ENCODE results near the gene ILKAP. TPM values are rescaled to one million over a fixed set of nuclear protein-coding genes. Genes with fewer than 3 reads are reported as not detected.

The ILKAP gene
- total RNA-seq, 3 donors from 2014 or later: 31.4 to 43.9 (median 38.3) TPM

GRCh38 chr2:238158018-238158508, 45.4 kb downstream of the ILKAP start:
- Histone ChIP-seq H3K4me3 (peak overlapping the region in 1 of 3 donors; percentile 57), H3K27ac (no peak overlapping the region), H3K36me3 (no peaks in the 10 kb centered on the region), H3K27me3 (peaks cover 0 to 12% of the 10 kb centered on the region in 2 donors), H3K4me1 (no peaks in the 10 kb centered on the region), H3K9me3 (no peaks in the 10 kb centered on the region)
- intact Hi-C loops (cut with DNase I; ENCODE audit: low total_unique reads): no loop called here
- TF ChIP-seq, protein P1, sequence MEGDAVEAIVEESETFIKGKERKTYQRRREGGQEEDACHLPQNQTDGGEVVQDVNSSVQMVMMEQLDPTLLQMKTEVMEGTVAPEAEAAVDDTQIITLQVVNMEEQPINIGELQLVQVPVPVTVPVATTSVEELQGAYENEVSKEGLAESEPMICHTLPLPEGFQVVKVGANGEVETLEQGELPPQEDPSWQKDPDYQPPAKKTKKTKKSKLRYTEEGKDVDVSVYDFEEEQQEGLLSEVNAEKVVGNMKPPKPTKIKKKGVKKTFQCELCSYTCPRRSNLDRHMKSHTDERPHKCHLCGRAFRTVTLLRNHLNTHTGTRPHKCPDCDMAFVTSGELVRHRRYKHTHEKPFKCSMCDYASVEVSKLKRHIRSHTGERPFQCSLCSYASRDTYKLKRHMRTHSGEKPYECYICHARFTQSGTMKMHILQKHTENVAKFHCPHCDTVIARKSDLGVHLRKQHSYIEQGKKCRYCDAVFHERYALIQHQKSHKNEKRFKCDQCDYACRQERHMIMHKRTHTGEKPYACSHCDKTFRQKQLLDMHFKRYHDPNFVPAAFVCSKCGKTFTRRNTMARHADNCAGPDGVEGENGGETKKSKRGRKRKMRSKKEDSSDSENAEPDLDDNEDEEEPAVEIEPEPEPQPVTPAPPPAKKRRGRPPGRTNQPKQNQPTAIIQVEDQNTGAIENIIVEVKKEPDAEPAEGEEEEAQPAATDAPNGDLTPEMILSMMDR (IDR thresholded peaks at IDR 0.05): no peak
- TF ChIP-seq POLR2AphosphoS5 (IDR thresholded peaks at IDR 0.05): no peak
- no peak for TF ChIP-seq POLR2A (IDR thresholded peaks at IDR 0.05)
- no peak for DNase-seq (ENCODE audit: low spot score in 2 of 2)

- no peak for DNase-seq (ENCODE audit: low spot score in 2 of 2)
- no peaks in the 10 kb centered on the region for H3K4me1 ChIP-seq
- no peaks in the 10 kb centered on the region for H3K36me3 ChIP-seq
- no peak overlapping the region for H3K4me3 ChIP-seq
- peaks cover 0 to 8% of the 10 kb centered on the region in 2 donors for H3K27me3 ChIP-seq
- no peak overlapping the region for H3K27ac ChIP-seq
- no peak for TF ChIP-seq POLR2AphosphoS5 (IDR thresholded peaks at IDR 0.05)
- TF ChIP-seq POLR2A (IDR thresholded peaks at IDR 0.05): no peak
- TF ChIP-seq, protein P1 (IDR thresholded peaks at IDR 0.05): no peak
- H3K9me3 ChIP-seq: no peaks in the 10 kb centered on the region
- intact Hi-C loops (cut with DNase I; ENCODE audit: low total_unique reads): no loop called here
Observed at GRCh38 chr2:238157506-238158017, 45.9 kb downstream of the ILKAP start.

GRCh38 chr2:238155761-238156694, 47.5 kb downstream of the ILKAP start:
- no peak for DNase-seq (ENCODE audit: low spot score in 2 of 2)
- Histone ChIP-seq H3K27me3 (peaks cover 0 to 8% of the 10 kb centered on the region in 2 donors), H3K4me3 (no peak overlapping the region), H3K4me1 (no peaks in the 10 kb centered on the region), H3K36me3 (no peaks in the 10 kb centered on the region), H3K9me3 (no peaks in the 10 kb centered on the region), H3K27ac (peak overlapping the region in 1 of 2 donors; percentile 43)
- TF ChIP-seq POLR2A (IDR thresholded peaks at IDR 0.05) (no peak), POLR2AphosphoS5 (IDR thresholded peaks at IDR 0.05) (no peak)
- TF ChIP-seq, protein P1 (IDR thresholded peaks at IDR 0.05): no peak
- intact Hi-C loops (cut with DNase I; ENCODE audit: low total_unique reads): no loop called here

DNA sequence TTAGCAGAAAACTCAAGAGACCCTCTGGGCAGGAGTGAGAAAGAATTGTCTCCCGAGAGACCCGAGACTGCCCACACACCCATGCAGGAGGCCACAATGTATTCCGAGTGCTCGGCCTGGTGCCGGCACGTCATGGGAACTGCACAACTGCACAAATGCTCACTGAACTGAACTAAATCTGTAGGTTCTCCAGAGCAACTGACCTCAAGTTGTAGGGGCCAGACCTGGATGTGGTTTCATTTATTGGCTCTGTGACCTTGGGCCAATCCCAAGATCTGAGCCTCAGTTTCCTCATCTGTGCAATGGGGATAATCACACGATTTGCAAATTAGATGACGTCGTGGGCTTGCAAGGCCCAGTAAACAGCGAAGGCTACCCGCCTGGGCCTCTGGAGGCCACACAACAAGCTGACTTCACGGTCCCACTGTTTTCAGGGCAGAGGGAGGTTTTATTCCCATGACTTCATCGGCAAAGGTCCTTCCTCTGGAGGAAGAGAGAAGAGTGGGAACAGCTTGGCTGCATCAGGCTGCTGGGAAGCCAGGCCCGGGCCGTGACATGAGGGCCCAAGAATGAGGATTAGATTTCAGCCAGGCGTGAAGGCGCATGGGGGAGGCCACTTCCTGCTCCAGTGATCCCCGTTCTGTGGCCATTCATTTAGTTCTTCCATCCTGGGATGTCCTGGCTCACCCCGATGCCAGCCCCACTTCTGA, 48.3 kb downstream of the ILKAP start:
- Histone ChIP-seq H3K27me3 (peaks cover 0 to 8% of the 10 kb centered on the region in 2 donors), H3K4me1 (no peaks in the 10 kb centered on the region), H3K27ac (peak overlapping the region in 1 of 2 donors; percentile 43), H3K36me3 (no peaks in the 10 kb centered on the region), H3K4me3 (no peak overlapping the region), H3K9me3 (no peaks in the 10 kb centered on the region)
- no peak for DNase-seq (ENCODE audit: low spot score in 2 of 2)
- no peak for TF ChIP-seq POLR2A (IDR thresholded peaks at IDR 0.05)
- TF ChIP-seq, protein P1 (IDR thresholded peaks at IDR 0.05): no peak
- TF ChIP-seq POLR2AphosphoS5 (IDR thresholded peaks at IDR 0.05): no peak
- intact Hi-C loops (cut with DNase I; ENCODE audit: low total_unique reads): no loop called here
